Bronchial epithelial cell (primary cell): Measurements from ENCODE around the gene ATP6V0D1. TPM values are rescaled to one million over a fixed set of nuclear protein-coding genes. Genes with fewer than 3 reads are reported as not detected.

Experiments used
- DNase-seq: peaks from one replicate; pipeline ENCODE4 v3.0.0-alpha.2; 2010; ENCODE audit warnings: low read depth
- FAIRE-seq: peaks from 2 replicates; lab custom pipeline; 2011; peaks lifted over from hg19 to GRCh38; lab: Jason Lieb, UNC
- H3K27me3 ChIP-seq: 2 replicates; pipeline ENCODE4 v1.5.1; 2011; ENCODE audit warnings: low read length; ENCODE audit not compliant: control insufficient read depth, insufficient read depth
- H3K36me3 ChIP-seq: 2 replicates; pipeline ENCODE4 v1.5.1; 2011; ENCODE audit warnings: low read length; ENCODE audit not compliant: control insufficient read depth, insufficient read depth
- H3K4me3 ChIP-seq: 2 replicates; pipeline ENCODE4 v1.5.1; 2011; ENCODE audit warnings: mild to moderate bottlenecking, low read depth, low read length, control low read depth
- total RNA-seq: library from RNA; depleted of rRNA; stranded (reverse); fragments of >200 nt; gene quantifications from 2 replicates; pipeline ENCODE4 v1.2.1, GENCODE V29; 2014
- TF ChIP-seq, protein P1 (sequence below): IDR thresholded peaks from 2 replicates; pipeline ENCODE4 v1.5.1; 2011; ENCODE audit warnings: mild to moderate bottlenecking, moderate library complexity, low read length, control low read depth, inconsistent platforms; ENCODE audit not compliant: insufficient read depth, severe bottlenecking

Gene ATP6V0D1
- total RNA-seq, 1 donor from 2014 or later, result 78.2 TPM

DNA sequence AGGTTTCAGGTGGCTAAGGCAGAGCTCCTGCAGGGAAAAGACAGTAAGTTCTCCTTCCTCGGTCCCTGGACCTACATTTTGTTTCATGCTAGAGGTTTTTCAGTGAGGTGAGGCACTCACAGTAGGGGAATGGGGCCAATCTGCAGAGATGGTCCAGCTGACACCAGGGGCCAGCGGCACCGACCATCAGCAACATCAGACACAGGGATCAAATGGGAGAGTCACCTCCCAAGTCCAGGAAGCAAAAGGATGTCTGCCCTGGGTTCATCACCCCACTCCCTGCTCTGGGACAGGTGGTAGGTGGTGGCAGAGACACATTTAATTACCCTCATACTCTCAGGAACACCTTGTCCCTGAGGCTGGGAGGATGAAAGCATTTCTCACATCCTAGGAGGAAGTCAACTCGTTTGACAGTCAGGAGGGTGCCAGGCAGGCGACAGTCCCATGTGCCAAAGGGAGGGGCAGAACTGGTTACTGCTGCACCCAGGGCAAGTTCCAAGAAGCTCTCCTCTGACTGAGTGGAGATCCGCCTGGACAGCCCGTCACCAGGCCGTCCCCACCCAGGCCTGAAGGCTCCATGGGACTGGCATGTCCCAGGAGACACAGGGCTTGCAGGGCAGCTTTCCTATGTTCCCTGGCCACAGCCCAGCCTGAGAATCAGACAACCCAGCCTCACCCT lies 19.2 kb downstream of the ATP6V0D1 start:
- Histone ChIP-seq H3K4me3 (no peak overlapping the region), H3K36me3 (peaks cover 6% of the 10 kb centered on the region), H3K27me3 (no peaks in the 10 kb centered on the region)
- TF ChIP-seq, protein P1, sequence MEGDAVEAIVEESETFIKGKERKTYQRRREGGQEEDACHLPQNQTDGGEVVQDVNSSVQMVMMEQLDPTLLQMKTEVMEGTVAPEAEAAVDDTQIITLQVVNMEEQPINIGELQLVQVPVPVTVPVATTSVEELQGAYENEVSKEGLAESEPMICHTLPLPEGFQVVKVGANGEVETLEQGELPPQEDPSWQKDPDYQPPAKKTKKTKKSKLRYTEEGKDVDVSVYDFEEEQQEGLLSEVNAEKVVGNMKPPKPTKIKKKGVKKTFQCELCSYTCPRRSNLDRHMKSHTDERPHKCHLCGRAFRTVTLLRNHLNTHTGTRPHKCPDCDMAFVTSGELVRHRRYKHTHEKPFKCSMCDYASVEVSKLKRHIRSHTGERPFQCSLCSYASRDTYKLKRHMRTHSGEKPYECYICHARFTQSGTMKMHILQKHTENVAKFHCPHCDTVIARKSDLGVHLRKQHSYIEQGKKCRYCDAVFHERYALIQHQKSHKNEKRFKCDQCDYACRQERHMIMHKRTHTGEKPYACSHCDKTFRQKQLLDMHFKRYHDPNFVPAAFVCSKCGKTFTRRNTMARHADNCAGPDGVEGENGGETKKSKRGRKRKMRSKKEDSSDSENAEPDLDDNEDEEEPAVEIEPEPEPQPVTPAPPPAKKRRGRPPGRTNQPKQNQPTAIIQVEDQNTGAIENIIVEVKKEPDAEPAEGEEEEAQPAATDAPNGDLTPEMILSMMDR, result no peak
- DNase-seq (peak; percentile 10), FAIRE-seq (peak; percentile 73)

- no peak for FAIRE-seq
Observed at GRCh38 chr16:67460961-67461360, 20.0 kb downstream of the ATP6V0D1 start.

DNA sequence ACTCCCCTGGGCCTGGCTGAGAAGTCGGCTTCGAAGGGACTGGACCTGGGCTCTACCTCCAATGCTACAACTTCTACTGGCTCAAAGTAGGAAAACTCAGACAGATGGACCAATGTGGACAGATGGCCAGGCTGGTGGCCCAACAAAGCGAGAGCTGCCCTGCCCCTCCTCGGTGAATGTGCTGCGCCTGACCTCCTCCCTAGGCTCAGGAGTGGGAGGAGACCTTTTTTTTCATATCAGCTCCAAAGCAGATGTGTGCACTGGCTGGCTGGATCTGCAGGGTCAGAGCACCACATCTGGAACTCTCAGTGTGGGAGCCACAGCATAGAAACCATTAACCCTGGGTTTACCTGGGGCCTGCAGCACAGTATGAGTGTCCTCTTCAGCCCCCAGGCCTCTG lies 20.8 kb downstream of the ATP6V0D1 start:
- H3K36me3 ChIP-seq, result peaks cover 6% of the 10 kb centered on the region
- TF ChIP-seq, protein P1, result no peak
- no peak overlapping the region for H3K4me3 ChIP-seq
- DNase-seq, result no peak
- FAIRE-seq, result no peak
- H3K27me3 ChIP-seq, result no peaks in the 10 kb centered on the region

More at GRCh38 chr16:67460961-67461360, 20.0 kb downstream of the ATP6V0D1 start:
- H3K36me3 ChIP-seq, result peaks cover 6% of the 10 kb centered on the region
- H3K27me3 ChIP-seq, result no peaks in the 10 kb centered on the region
- H3K4me3 ChIP-seq, result no peak overlapping the region
- no peak for DNase-seq
- TF ChIP-seq, protein P1, result no peak

GRCh38 chr16:67459861-67460150 lies 21.2 kb downstream of the ATP6V0D1 start:
- no peak for FAIRE-seq

GRCh38 chr16:67459066-67459860 lies 21.7 kb downstream of the ATP6V0D1 start:
- TF ChIP-seq, protein P1, result no peak
- no peak for FAIRE-seq
- peaks cover 8% of the 10 kb centered on the region for H3K36me3 ChIP-seq
- no peak for DNase-seq
- no peaks in the 10 kb centered on the region for H3K27me3 ChIP-seq
- no peak overlapping the region for H3K4me3 ChIP-seq

More at GRCh38 chr16:67459861-67460150, 21.2 kb downstream of the ATP6V0D1 start:
- no peak overlapping the region for H3K4me3 ChIP-seq
- peaks cover 8% of the 10 kb centered on the region for H3K36me3 ChIP-seq
- DNase-seq, result no peak
- TF ChIP-seq, protein P1, result no peak
- H3K27me3 ChIP-seq, result no peaks in the 10 kb centered on the region
